Lower leg skin (tissue), 4 donors: ENCODE results near the gene MMP2. TPM values are rescaled to one million over a fixed set of nuclear protein-coding genes. Genes with fewer than 3 reads are reported as not detected.

Source experiments
- DNase-seq, 2 donors: peaks; one replicate each; pipeline ENCODE4 v3.0.0-alpha.2; 2019; ENCODE audit warnings: low spot score in 2 of 2
- H3K4me3 ChIP-seq: fragments of 200-600 bp; sonication (generic); 2 replicates; pipeline ENCODE4 v1.5.1; 2017; ENCODE audit warnings: mild to moderate bottlenecking, low read depth; ENCODE audit not compliant: poor library complexity, severe bottlenecking
- CTCF ChIP-seq, 3 donors: fragments of 450-650 bp; IDR thresholded peaks; one replicate each; pipeline ENCODE4 v1.5.1; 2016; ENCODE audit warnings: antibody characterized with exemption in 3 of 3, mild to moderate bottlenecking in 3 of 3, moderate library complexity in 2 of 3
- POLR2A ChIP-seq, 2 donors: fragments of 450-650 bp; IDR thresholded peaks; one replicate each; pipeline ENCODE4 v1.6.1; 2016 to 2017; ENCODE audit warnings: antibody characterized with exemption in 2 of 2, mild to moderate bottlenecking in 1 of 2, moderate library complexity in 1 of 2
- WGBS, 2 donors: methylation state at CpG; one replicate each; pipeline ENCODE4 v1.1.5; 2018; 5-methylcytosine and 5-hydroxymethylcytosine counted together
- intact Hi-C: fragments of 100-400 bp; cut with DNase I; formaldehyde crosslinking; loops from one replicate; pipeline ENCODE4 v1.15.0; 2023; ENCODE audit warnings: low total_unique reads
- total RNA-seq, 4 donors: library from RNA; depleted of rRNA; stranded (reverse); fragments of >200 nt; gene quantifications; one replicate each; pipeline ENCODE4 v1.1.0, GENCODE V29; 2016

Gene MMP2
- total RNA-seq, 4 donors from 2014 or later, result 152 to 516 (median 223) TPM

- intact Hi-C loops, result no loop called here
- TF ChIP-seq POLR2A (IDR thresholded peaks at IDR 0.05) (no peak), CTCF (IDR thresholded peaks at IDR 0.05) (no peak)
- WGBS, 2 donors, result 88 to 97% methylated on average over 1 of the region's 1 CpG
These were observed 33.9 kb downstream of the MMP2 start for GRCh38 chr16:55512941-55513340.

GRCh38 chr16:55513616-55514015 is 34.6 kb downstream of the MMP2 start:
- intact Hi-C loops, result no loop called here
- TF ChIP-seq CTCF (IDR thresholded peaks at IDR 0.05) (no peak), POLR2A (IDR thresholded peaks at IDR 0.05) (no peak)
- H3K4me3 ChIP-seq, result no peak overlapping the region
- DNase-seq, result no peak
- WGBS, 2 donors, result 92 to 96% methylated on average over 5 of the region's 5 CpGs

More at GRCh38 chr16:55512941-55513340, 33.9 kb downstream of the MMP2 start:
- DNase-seq, result no peak
- no peak overlapping the region for H3K4me3 ChIP-seq

GRCh38 chr16:55515111-55515510 is 36.1 kb downstream of the MMP2 start:
- H3K4me3 ChIP-seq, result no peak overlapping the region
- intact Hi-C loops, result no loop called here
- DNase-seq, result no peak
- WGBS, 2 donors, result 93 to 100% methylated on average over 1 of the region's 1 CpG
- TF ChIP-seq CTCF (IDR thresholded peaks at IDR 0.05) (no peak), POLR2A (IDR thresholded peaks at IDR 0.05) (no peak)

- intact Hi-C loops, result no loop called here
These were observed 42.8 kb downstream of the MMP2 start for GRCh38 chr16:55521792-55522191.

GRCh38 chr16:55526441-55526840 is 47.4 kb downstream of the MMP2 start:
- no peak overlapping the region for H3K4me3 ChIP-seq
- intact Hi-C loops, result no loop called here
- 34 to 35% methylated on average over 2 of the region's 2 CpGs for WGBS, 2 donors
- TF ChIP-seq POLR2A (IDR thresholded peaks at IDR 0.05), result no peak
- TF ChIP-seq CTCF (IDR thresholded peaks at IDR 0.05), result no peak
- DNase-seq, result no peak

More at GRCh38 chr16:55521792-55522191, 42.8 kb downstream of the MMP2 start:
- DNase-seq, result no peak
- 41 to 43% methylated on average over 1 of the region's 1 CpG for WGBS, 2 donors
- H3K4me3 ChIP-seq, result no peak overlapping the region
- no peak for TF ChIP-seq CTCF (IDR thresholded peaks at IDR 0.05)
- no peak for TF ChIP-seq POLR2A (IDR thresholded peaks at IDR 0.05)

- no peak for DNase-seq
- TF ChIP-seq POLR2A (IDR thresholded peaks at IDR 0.05), result no peak
- no peak for TF ChIP-seq CTCF (IDR thresholded peaks at IDR 0.05)
- no peak overlapping the region for H3K4me3 ChIP-seq
- intact Hi-C loops, result no loop called here
These were observed 48.9 kb downstream of the MMP2 start for GRCh38 chr16:55527885-55528284.
